Thymus (tissue), 11 donors: ENCODE results near the gene PRSS23. TPM values are rescaled to one million over a fixed set of nuclear protein-coding genes. Genes with fewer than 3 reads are reported as not detected.

Experiments used
- DNase-seq, 9 donors: peaks; one replicate each; pipeline ENCODE4 v3.0.0-alpha.2; 2013; ENCODE audit warnings: low spot score in 9 of 9, low read depth in 6 of 9, missing footprints in 1 of 9
- H3K27ac ChIP-seq, 2 donors: one replicate each; pipeline ENCODE4 v1.5.1; 2013; ENCODE audit warnings: control low read depth in 1 of 2, low read depth in 1 of 2, low read length in 1 of 2, mild to moderate bottlenecking in 1 of 2, moderate library complexity in 1 of 2
- H3K27me3 ChIP-seq, 2 donors: one replicate each; pipeline ENCODE4 v1.5.1; 2013; ENCODE audit warnings: low read length in 1 of 2; ENCODE audit not compliant: control insufficient read depth in 2 of 2, insufficient read depth in 1 of 2
- H3K36me3 ChIP-seq, 2 donors: one replicate each; pipeline ENCODE4 v1.5.1; 2013; ENCODE audit warnings: low read length in 1 of 2, mild to moderate bottlenecking in 1 of 2, moderate library complexity in 1 of 2; ENCODE audit not compliant: control insufficient read depth in 2 of 2, insufficient read depth in 2 of 2
- H3K4me1 ChIP-seq, 2 donors: one replicate each; pipeline ENCODE4 v1.5.1; 2013; ENCODE audit warnings: low read length in 2 of 2; ENCODE audit not compliant: control insufficient read depth in 2 of 2, insufficient read depth in 2 of 2
- H3K4me3 ChIP-seq, 2 donors: one replicate each; pipeline ENCODE4 v1.5.1; 2013; ENCODE audit warnings: low read length in 2 of 2, control low read depth in 1 of 2, mild to moderate bottlenecking in 1 of 2
- H3K9me3 ChIP-seq, 2 donors: one replicate each; pipeline ENCODE4 v1.5.1; 2013; ENCODE audit warnings: low read length in 1 of 2, mild to moderate bottlenecking in 1 of 2; ENCODE audit not compliant: control insufficient read depth in 2 of 2, insufficient read depth in 1 of 2
- WGBS: extraction: QIAGEN DNeasy Blood & Tissue Kit; methylation state at CpG from one replicate; pipeline ENCODE4 v1.1.7; 2013; 5-methylcytosine and 5-hydroxymethylcytosine counted together
- polyA plus RNA-seq: library from polyadenylated mRNA; stranded (reverse); fragments of 200-250 nt; gene quantifications from one replicate; pipeline ENCODE4 v1.2.3, GENCODE V29; 2013
- total RNA-seq: library from RNA; stranded (reverse); fragments of 120-200 nt; gene quantifications from one replicate; pipeline ENCODE4 v1.2.4, GENCODE V29; 2013
- donor health status: healthy.

PRSS23 gene
- total and polyA plus RNA-seq, 2 donors, result 8.9 to 22.4 TPM

GRCh38 chr11:86795949-86796348 is 4.4 kb upstream of the PRSS23 start:
- Histone ChIP-seq H3K27ac (no peak overlapping the region), H3K36me3 (no peaks in the 10 kb centered on the region), H3K4me1 (peaks cover 0 to 6% of the 10 kb centered on the region in 2 donors), H3K27me3 (peaks cover 23 to 25% of the 10 kb centered on the region in 2 donors), H3K4me3 (no peak overlapping the region), H3K9me3 (no peaks in the 10 kb centered on the region)
- WGBS, result 89% methylated on average over 3 of the region's 3 CpGs
- DNase-seq, result no peak

- Histone ChIP-seq H3K36me3 (no peaks in the 10 kb centered on the region), H3K4me3 (no peak overlapping the region), H3K27ac (no peak overlapping the region), H3K9me3 (no peaks in the 10 kb centered on the region), H3K4me1 (peaks cover 0 to 6% of the 10 kb centered on the region in 2 donors), H3K27me3 (peaks cover 34 to 37% of the 10 kb centered on the region in 2 donors)
- WGBS, result 94% methylated on average over 9 of the region's 9 CpGs
- no peak for DNase-seq
Observed at GRCh38 chr11:86797133-86797532, 3.2 kb upstream of the PRSS23 start.

- H3K27ac ChIP-seq, result no peak overlapping the region
- peaks cover 0 to 6% of the 10 kb centered on the region in 2 donors for H3K4me1 ChIP-seq
- no peak for DNase-seq
- no peaks in the 10 kb centered on the region for H3K36me3 ChIP-seq
- WGBS, result 93% methylated on average over 5 of the region's 5 CpGs
- no peak overlapping the region for H3K4me3 ChIP-seq
- no peaks in the 10 kb centered on the region for H3K9me3 ChIP-seq
- H3K27me3 ChIP-seq, result peaks cover 41 to 51% of the 10 kb centered on the region in 2 donors
Observed at GRCh38 chr11:86798988-86799387, 1.4 kb upstream of the PRSS23 start.

GRCh38 chr11:86799680-86800075 is 664 bp upstream of the PRSS23 start:
- WGBS, result 53% methylated on average over 13 of the region's 13 CpGs
- no peak for DNase-seq
- Histone ChIP-seq H3K36me3 (no peaks in the 10 kb centered on the region), H3K27me3 (peaks cover 41 to 51% of the 10 kb centered on the region in 2 donors), H3K4me3 (no peak overlapping the region), H3K9me3 (no peaks in the 10 kb centered on the region), H3K27ac (peak overlapping the region; percentile 6 to 14), H3K4me1 (peaks cover 0 to 6% of the 10 kb centered on the region in 2 donors)

GRCh38 chr11:86800960-86801272 is 574 bp downstream of the PRSS23 start:
- Histone ChIP-seq H3K27ac (no peak overlapping the region), H3K4me3 (peak overlapping the region in 1 of 2 donors; percentile 40), H3K36me3 (no peaks in the 10 kb centered on the region), H3K9me3 (no peaks in the 10 kb centered on the region), H3K4me1 (peaks cover 0 to 6% of the 10 kb centered on the region in 2 donors), H3K27me3 (peaks cover 41 to 51% of the 10 kb centered on the region in 2 donors)
- DNase-seq, result no peak
- 11% methylated on average over 9 of the region's 9 CpGs for WGBS

- peak overlapping the region in 1 of 2 donors; percentile 1 for H3K4me3 ChIP-seq
- H3K36me3 ChIP-seq, result no peaks in the 10 kb centered on the region
- no peaks in the 10 kb centered on the region for H3K9me3 ChIP-seq
- 90% methylated on average over 2 of the region's 2 CpGs for WGBS
- H3K4me1 ChIP-seq, result peaks cover 0 to 6% of the 10 kb centered on the region in 2 donors
- no peak overlapping the region for H3K27ac ChIP-seq
- DNase-seq, result no peak
- peaks cover 41 to 51% of the 10 kb centered on the region in 2 donors for H3K27me3 ChIP-seq
Observed at GRCh38 chr11:86801364-86801763, 1.0 kb downstream of the PRSS23 start.

- H3K27ac ChIP-seq, result peak overlapping the region; percentile 25 to 28
- no peaks in the 10 kb centered on the region for H3K36me3 ChIP-seq
- no peaks in the 10 kb centered on the region for H3K9me3 ChIP-seq
- no peak for DNase-seq
- H3K4me1 ChIP-seq, result peaks cover 0 to 6% of the 10 kb centered on the region in 2 donors
- peaks cover 41 to 51% of the 10 kb centered on the region in 2 donors for H3K27me3 ChIP-seq
- H3K4me3 ChIP-seq, result no peak overlapping the region
- 67% methylated on average over 5 of the region's 5 CpGs for WGBS
Observed at GRCh38 chr11:86802146-86802545, 1.8 kb downstream of the PRSS23 start.

GRCh38 chr11:86802601-86803051 is 2.3 kb downstream of the PRSS23 start:
- Histone ChIP-seq H3K27ac (peak overlapping the region; percentile 25 to 28), H3K4me3 (no peak overlapping the region), H3K27me3 (peaks cover 39 to 51% of the 10 kb centered on the region in 2 donors), H3K4me1 (peaks cover 0 to 6% of the 10 kb centered on the region in 2 donors), H3K9me3 (no peaks in the 10 kb centered on the region), H3K36me3 (no peaks in the 10 kb centered on the region)
- 27% methylated on average over 3 of the region's 3 CpGs for WGBS
- DNase-seq, result no peak

- DNase-seq, result no peak
- Histone ChIP-seq H3K27ac (no peak overlapping the region), H3K36me3 (no peaks in the 10 kb centered on the region), H3K4me3 (no peak overlapping the region), H3K4me1 (peaks cover 0 to 6% of the 10 kb centered on the region in 2 donors), H3K9me3 (no peaks in the 10 kb centered on the region), H3K27me3 (peaks cover 39 to 49% of the 10 kb centered on the region in 2 donors)
- 81% methylated on average over 5 of the region's 5 CpGs for WGBS
Observed at GRCh38 chr11:86803136-86804045, 3.0 kb downstream of the PRSS23 start.
